ENCODE measurements around the gene LIPC. TPM values are rescaled to one million over a fixed set of nuclear protein-coding genes. Genes with fewer than 3 reads are reported as not detected.

Gene LIPC
- polyA plus RNA-seq, 2 of the 4 experiments (the other 2 are of a cell fraction): 0.13 to 0.30 TPM

DNA sequence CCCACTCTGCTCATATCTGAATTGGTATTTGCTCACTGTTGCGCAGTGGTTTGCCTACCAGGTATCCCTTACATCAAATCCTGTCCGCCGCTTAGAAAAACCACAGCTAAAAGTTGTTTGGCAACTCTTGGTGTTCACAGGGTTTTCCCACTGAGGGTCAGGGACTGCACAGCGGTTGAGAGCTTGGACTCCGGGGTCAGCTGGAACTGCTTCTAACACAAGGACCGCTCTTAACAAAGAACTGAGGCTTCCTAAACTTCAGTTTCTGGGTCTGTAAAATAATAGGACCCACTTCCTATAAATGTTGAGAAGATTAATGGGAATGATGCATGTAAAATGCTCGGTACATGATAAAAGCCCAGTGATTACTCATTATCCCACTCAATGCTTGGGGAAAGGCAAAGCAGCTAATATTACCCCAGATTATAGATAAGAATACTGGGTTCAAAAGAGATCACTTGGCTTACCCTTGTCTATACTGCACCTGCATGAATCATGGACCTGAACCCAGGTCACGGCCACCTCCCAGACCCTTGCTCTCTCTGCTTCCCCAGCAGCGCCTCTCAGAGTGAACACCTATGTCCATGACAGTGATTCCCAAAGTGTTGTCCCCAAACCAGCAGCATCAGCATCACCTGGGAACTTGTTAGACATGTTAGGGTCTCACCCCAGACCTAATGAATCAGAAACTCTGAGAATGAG is 36.1 kb downstream of the LIPC start:
- CTCF ChIA-PET: interaction anchor here (0.6 to 5.3 kb wide), 10 partner anchors 11 to 462 kb away, joined by 3 to 30 read pairs (median 3); no protein-coding TSS in a partner anchor
- DNase-seq (ENCODE audit: low read depth in 1 of 2, low spot score in 1 of 2): no peak
- Histone ChIP-seq H3K9me3 (peaks cover 12% of the 10 kb centered on the region; the same call in 2 of the 3 replicates), H3K4me1 (peaks cover 59% of the 10 kb centered on the region), H3K4me3 (no peak overlapping the region), H3K4me2 (no peak overlapping the region), H3K27ac (peak overlapping the region; percentile 96 to 99)
- POLR2A ChIA-PET: interaction anchor here (0.5 to 2.9 kb wide), 3 partner anchors 80 to 194 kb away, joined by 4 to 35 read pairs (median 4); no protein-coding TSS in a partner anchor
- 96% methylated on average over 9 of the region's 9 CpGs for WGBS (ENCODE audit: missing lambda C conversion rate)
- TF ChIP-seq HEYL (CRISPR knock-in tag; IDR thresholded peaks at IDR 0.05) (no peak), PBX3 (IDR thresholded peaks at IDR 0.05) (no peak), KDM1A (IDR thresholded peaks at IDR 0.05; ENCODE audit: low read depth) (no peak), RFX5 (IDR thresholded peaks at IDR 0.05) (no peak), NPAS2 (CRISPR knock-in tag; IDR thresholded peaks at IDR 0.05; ENCODE audit: borderline replicate concordance) (no peak), ZNF302 (CRISPR knock-in tag; IDR thresholded peaks at IDR 0.05) (no peak), GATA3 (IDR thresholded peaks at IDR 0.05; ENCODE audit: borderline replicate concordance) (no peak), RNF2 (IDR thresholded peaks at IDR 0.05; ENCODE audit: borderline replicate concordance, low read depth) (no peak), ZC3H11A (IDR thresholded peaks at IDR 0.05) (no peak), RAD21 (conservative IDR thresholded peaks at IDR 0.05 in 1 of 2, IDR thresholded peaks at IDR 0.05 in 1 of 2) (no peak), ELK1 (IDR thresholded peaks at IDR 0.05; ENCODE audit: low read depth, low read length) (no peak)
- TF ChIP-seq, protein P1, sequence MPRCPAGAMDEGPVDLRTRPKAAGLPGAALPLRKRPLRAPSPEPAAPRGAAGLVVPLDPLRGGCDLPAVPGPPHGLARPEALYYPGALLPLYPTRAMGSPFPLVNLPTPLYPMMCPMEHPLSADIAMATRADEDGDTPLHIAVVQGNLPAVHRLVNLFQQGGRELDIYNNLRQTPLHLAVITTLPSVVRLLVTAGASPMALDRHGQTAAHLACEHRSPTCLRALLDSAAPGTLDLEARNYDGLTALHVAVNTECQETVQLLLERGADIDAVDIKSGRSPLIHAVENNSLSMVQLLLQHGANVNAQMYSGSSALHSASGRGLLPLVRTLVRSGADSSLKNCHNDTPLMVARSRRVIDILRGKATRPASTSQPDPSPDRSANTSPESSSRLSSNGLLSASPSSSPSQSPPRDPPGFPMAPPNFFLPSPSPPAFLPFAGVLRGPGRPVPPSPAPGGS (IDR thresholded peaks at IDR 0.05): no peak
- TF ChIP-seq, protein P2, sequence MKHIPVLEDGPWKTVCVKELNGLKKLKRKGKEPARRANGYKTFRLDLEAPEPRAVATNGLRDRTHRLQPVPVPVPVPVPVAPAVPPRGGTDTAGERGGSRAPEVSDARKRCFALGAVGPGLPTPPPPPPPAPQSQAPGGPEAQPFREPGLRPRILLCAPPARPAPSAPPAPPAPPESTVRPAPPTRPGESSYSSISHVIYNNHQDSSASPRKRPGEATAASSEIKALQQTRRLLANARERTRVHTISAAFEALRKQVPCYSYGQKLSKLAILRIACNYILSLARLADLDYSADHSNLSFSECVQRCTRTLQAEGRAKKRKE (CRISPR knock-in tag; IDR thresholded peaks at IDR 0.05; ENCODE audit: low read depth): no peak
- FAIRE-seq: no peak
- ATAC-seq: no peak

- Histone ChIP-seq H3K27ac (peak overlapping the region; percentile 96 to 99), H3K4me3 (no peak overlapping the region), H3K4me2 (peak overlapping the region; percentile 66), H3K9me3 (peaks cover 12% of the 10 kb centered on the region; the same call in 2 of the 3 replicates), H3K4me1 (peaks cover 58% of the 10 kb centered on the region)
- CTCF ChIA-PET: interaction anchor here (0.6 to 5.3 kb wide), 23 partner anchors 9 to 728 kb away, joined by 3 to 30 read pairs (median 3); no protein-coding TSS in a partner anchor
- peak; percentile 86 to 93 for ATAC-seq
- POLR2A ChIA-PET: interaction anchor here (0.6 to 2.9 kb wide), 16 partner anchors 9 to 301 kb away, joined by 3 to 38 read pairs (median 6); partner anchors contain the start of genes ADAM10 and MINDY2
- 13% methylated on average over 11 of the region's 11 CpGs for WGBS (ENCODE audit: missing lambda C conversion rate)
- peak; percentile 69 to 97 for DNase-seq (ENCODE audit: low read depth in 1 of 2, low spot score in 1 of 2)
- FAIRE-seq: peak; percentile 97
- no peak for TF ChIP-seq ZSCAN20 (CRISPR knock-in tag; IDR thresholded peaks at IDR 0.05)
- no peak for TF ChIP-seq ZC3H11A (IDR thresholded peaks at IDR 0.05)
- TF ChIP-seq MAZ (IDR thresholded peaks at IDR 0.05; ENCODE audit: borderline replicate concordance, low read depth, low read length): no peak
- no peak for TF ChIP-seq USF2 (IDR thresholded peaks at IDR 0.05)
- no peak for TF ChIP-seq CHD2 (IDR thresholded peaks at IDR 0.05; ENCODE audit: low read length, partially characterized antibody)
- TF ChIP-seq TP53 (CRISPR knock-in tag; IDR thresholded peaks at IDR 0.05): peak; percentile 64; the same call in 1 of the 2 replicates
- TF ChIP-seq HOXB13 (CRISPR knock-in tag; IDR thresholded peaks at IDR 0.05; ENCODE audit: low read depth): peak; percentile 77; the same call in 1 of the 2 replicates
- TF ChIP-seq RARB (CRISPR knock-in tag; IDR thresholded peaks at IDR 0.05): peak; percentile 76; the same call in 1 of the 2 replicates
- no peak for TF ChIP-seq KDM1A (IDR thresholded peaks at IDR 0.05; ENCODE audit: low read depth)
- peak; percentile 97 to 98 for TF ChIP-seq JUN (IDR thresholded peaks at IDR 0.05)
- TF ChIP-seq, protein P3, sequence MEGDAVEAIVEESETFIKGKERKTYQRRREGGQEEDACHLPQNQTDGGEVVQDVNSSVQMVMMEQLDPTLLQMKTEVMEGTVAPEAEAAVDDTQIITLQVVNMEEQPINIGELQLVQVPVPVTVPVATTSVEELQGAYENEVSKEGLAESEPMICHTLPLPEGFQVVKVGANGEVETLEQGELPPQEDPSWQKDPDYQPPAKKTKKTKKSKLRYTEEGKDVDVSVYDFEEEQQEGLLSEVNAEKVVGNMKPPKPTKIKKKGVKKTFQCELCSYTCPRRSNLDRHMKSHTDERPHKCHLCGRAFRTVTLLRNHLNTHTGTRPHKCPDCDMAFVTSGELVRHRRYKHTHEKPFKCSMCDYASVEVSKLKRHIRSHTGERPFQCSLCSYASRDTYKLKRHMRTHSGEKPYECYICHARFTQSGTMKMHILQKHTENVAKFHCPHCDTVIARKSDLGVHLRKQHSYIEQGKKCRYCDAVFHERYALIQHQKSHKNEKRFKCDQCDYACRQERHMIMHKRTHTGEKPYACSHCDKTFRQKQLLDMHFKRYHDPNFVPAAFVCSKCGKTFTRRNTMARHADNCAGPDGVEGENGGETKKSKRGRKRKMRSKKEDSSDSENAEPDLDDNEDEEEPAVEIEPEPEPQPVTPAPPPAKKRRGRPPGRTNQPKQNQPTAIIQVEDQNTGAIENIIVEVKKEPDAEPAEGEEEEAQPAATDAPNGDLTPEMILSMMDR (IDR thresholded peaks at IDR 0.05): no peak
- no peak for TF ChIP-seq POLR2AphosphoS2 (conservative IDR thresholded peaks at IDR 0.05; ENCODE audit: low read length)
- peak; percentile 51 to 84 for TF ChIP-seq RAD21 (conservative IDR thresholded peaks at IDR 0.05 in 1 of 2, IDR thresholded peaks at IDR 0.05 in 1 of 2)
- no peak for TF ChIP-seq CBX8 (IDR thresholded peaks at IDR 0.05)
- no peak for TF ChIP-seq CHD4 (IDR thresholded peaks at IDR 0.05; ENCODE audit: borderline replicate concordance)
- TF ChIP-seq NPAS2 (CRISPR knock-in tag; IDR thresholded peaks at IDR 0.05; ENCODE audit: borderline replicate concordance): no peak
- no peak for TF ChIP-seq ZFP36 (IDR thresholded peaks at IDR 0.05; ENCODE audit: borderline replicate concordance, partially characterized antibody)
Measured at GRCh38 chr15:58469432-58470353, 37.9 kb downstream of the LIPC start.
